Loucy (cell line): ENCODE measurements around the gene XYLB.

Experiments used
- EZH2phosphoT487 ChIP-seq: fragments of 200-600 bp; IDR thresholded peaks from 2 replicates; pipeline ENCODE4 v1.6.1; 2018; ENCODE audit warnings: antibody characterized with exemption, mild to moderate bottlenecking, moderate library complexity, borderline replicate concordance
- TF ChIP-seq, protein P1 (sequence below): fragments of 200-600 bp; sonication (generic); conservative IDR thresholded peaks from 2 replicates; pipeline ENCODE4 v1.5.1; 2014; ENCODE audit warnings: mild to moderate bottlenecking, antibody characterized with exemption, low read length

GRCh38 chr3:38313695-38314094 lies 32.9 kb upstream of the XYLB start:
- TF ChIP-seq, protein P1, sequence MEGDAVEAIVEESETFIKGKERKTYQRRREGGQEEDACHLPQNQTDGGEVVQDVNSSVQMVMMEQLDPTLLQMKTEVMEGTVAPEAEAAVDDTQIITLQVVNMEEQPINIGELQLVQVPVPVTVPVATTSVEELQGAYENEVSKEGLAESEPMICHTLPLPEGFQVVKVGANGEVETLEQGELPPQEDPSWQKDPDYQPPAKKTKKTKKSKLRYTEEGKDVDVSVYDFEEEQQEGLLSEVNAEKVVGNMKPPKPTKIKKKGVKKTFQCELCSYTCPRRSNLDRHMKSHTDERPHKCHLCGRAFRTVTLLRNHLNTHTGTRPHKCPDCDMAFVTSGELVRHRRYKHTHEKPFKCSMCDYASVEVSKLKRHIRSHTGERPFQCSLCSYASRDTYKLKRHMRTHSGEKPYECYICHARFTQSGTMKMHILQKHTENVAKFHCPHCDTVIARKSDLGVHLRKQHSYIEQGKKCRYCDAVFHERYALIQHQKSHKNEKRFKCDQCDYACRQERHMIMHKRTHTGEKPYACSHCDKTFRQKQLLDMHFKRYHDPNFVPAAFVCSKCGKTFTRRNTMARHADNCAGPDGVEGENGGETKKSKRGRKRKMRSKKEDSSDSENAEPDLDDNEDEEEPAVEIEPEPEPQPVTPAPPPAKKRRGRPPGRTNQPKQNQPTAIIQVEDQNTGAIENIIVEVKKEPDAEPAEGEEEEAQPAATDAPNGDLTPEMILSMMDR = no peak
- TF ChIP-seq EZH2phosphoT487 = no peak
